ENCODE data around the gene PROP1.
"Not testable (repeated sequence)": the region's sequence is repeated elsewhere in the genome, so short reads cannot be mapped to it uniquely, and the experiment has no call there.

The PROP1 gene

DNA sequence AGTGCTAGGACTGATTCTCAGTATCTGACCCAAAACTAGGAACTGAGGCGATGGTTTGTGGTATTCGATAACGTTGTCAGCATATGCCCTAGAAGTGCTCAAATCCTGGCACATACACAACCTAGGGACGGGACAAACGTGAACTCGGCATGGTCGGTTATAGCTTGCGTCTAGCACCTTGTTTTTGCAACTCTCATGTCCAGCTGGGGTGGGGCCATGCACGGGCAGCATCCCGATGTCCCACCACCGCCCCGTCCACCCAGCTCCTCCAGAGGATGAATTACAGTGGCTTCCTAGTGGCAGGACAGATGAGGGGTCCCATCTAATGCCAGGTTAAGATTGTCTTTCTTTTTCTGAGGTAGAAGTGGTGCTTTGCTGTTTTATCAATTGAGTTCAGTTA lies 31.6 kb downstream of the PROP1 start:
- H3K27me3 ChIP-seq: peaks cover 0 to 8% of the 10 kb centered on the region in 2 donors
- H3K4me1 ChIP-seq: no peaks in the 10 kb centered on the region
- no peak overlapping the region for H3K4me3 ChIP-seq
- H3K27ac ChIP-seq: no peak overlapping the region
- TF ChIP-seq, protein P1, sequence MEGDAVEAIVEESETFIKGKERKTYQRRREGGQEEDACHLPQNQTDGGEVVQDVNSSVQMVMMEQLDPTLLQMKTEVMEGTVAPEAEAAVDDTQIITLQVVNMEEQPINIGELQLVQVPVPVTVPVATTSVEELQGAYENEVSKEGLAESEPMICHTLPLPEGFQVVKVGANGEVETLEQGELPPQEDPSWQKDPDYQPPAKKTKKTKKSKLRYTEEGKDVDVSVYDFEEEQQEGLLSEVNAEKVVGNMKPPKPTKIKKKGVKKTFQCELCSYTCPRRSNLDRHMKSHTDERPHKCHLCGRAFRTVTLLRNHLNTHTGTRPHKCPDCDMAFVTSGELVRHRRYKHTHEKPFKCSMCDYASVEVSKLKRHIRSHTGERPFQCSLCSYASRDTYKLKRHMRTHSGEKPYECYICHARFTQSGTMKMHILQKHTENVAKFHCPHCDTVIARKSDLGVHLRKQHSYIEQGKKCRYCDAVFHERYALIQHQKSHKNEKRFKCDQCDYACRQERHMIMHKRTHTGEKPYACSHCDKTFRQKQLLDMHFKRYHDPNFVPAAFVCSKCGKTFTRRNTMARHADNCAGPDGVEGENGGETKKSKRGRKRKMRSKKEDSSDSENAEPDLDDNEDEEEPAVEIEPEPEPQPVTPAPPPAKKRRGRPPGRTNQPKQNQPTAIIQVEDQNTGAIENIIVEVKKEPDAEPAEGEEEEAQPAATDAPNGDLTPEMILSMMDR (IDR thresholded peaks at IDR 0.05): no peak
- no peaks in the 10 kb centered on the region for H3K9me3 ChIP-seq
- H3K36me3 ChIP-seq: no peaks in the 10 kb centered on the region
- intact Hi-C loops (cut with DNase I; ENCODE audit: low total_unique reads): no loop called here
- DNase-seq: no peak

DNA sequence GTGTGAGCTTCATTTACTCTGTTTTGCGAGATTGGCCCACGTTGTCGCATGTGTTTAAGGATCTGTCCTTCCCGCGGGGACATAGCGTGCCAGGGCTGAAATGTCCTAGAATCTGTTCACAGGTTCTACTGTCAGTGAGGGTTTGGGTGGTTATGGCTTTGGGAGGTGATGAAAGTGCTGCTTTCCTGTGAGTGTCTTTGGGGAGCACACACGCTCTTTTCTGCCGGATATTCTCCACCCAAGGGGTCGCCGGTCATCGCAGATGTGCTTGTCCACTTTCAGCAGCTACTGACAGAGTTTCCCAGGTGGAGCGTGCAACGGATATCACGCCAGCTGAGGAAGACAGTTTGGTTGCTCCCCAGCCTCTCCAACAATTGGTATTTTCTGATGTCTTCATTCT lies 32.1 kb downstream of the PROP1 start:
- intact Hi-C loops (cut with DNase I; ENCODE audit: low total_unique reads): no loop called here
- no peaks in the 10 kb centered on the region for H3K36me3 ChIP-seq
- no peak overlapping the region for H3K4me3 ChIP-seq
- no peak overlapping the region for H3K27ac ChIP-seq
- peaks cover 0 to 8% of the 10 kb centered on the region in 2 donors for H3K27me3 ChIP-seq
- H3K4me1 ChIP-seq: no peaks in the 10 kb centered on the region
- TF ChIP-seq, protein P1 (IDR thresholded peaks at IDR 0.05): no peak
- no peak for DNase-seq
- H3K9me3 ChIP-seq: no peaks in the 10 kb centered on the region

- H3K27me3 ChIP-seq: peaks cover 0 to 5% of the 10 kb centered on the region in 2 donors
- no peaks in the 10 kb centered on the region for H3K4me1 ChIP-seq
- intact Hi-C loops (cut with DNase I; ENCODE audit: low total_unique reads): no loop called here
- DNase-seq: no peak
- no peak overlapping the region for H3K27ac ChIP-seq
- TF ChIP-seq, protein P1 (IDR thresholded peaks at IDR 0.05): no peak
- H3K36me3 ChIP-seq: no peaks in the 10 kb centered on the region
- no peak overlapping the region for H3K4me3 ChIP-seq
- no peaks in the 10 kb centered on the region for H3K9me3 ChIP-seq
These were observed 36.7 kb downstream of the PROP1 start for GRCh38 chr5:177959315-177959714.

- H3K36me3 ChIP-seq: no peaks in the 10 kb centered on the region
- intact Hi-C loops (cut with DNase I; ENCODE audit: low total_unique reads): no loop called here
- no peak overlapping the region for H3K4me3 ChIP-seq
- TF ChIP-seq, protein P1 (IDR thresholded peaks at IDR 0.05): no peak
- no peaks in the 10 kb centered on the region for H3K9me3 ChIP-seq
- H3K4me1 ChIP-seq: no peaks in the 10 kb centered on the region
- DNase-seq: no peak
- no peak overlapping the region for H3K27ac ChIP-seq
- H3K27me3 ChIP-seq: peaks cover 0 to under 1% of the 10 kb centered on the region in 2 donors
These were observed 37.3 kb downstream of the PROP1 start for GRCh38 chr5:177958696-177959095.

DNA sequence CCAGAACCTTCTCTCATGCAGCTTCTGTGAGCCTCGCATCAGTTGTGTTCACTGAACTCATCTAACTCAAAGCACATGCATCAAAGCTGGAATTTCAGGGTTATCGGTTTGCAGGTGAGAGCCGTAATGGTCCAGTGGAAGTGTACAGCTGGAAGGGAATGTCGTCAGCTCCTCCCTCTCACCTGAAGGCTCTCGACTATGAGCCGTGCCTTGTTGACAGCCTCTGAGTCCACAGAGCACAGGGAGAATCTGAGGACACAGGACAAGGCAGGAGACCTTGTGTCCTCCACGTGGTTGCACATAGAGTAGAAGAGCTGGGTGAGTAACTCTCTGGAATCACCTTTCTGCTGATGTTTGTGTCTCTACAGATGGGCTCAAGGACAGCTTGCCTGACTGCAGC lies 38.8 kb downstream of the PROP1 start:
- H3K4me3 ChIP-seq: no peak overlapping the region
- TF ChIP-seq, protein P1 (IDR thresholded peaks at IDR 0.05): no peak
- no peaks in the 10 kb centered on the region for H3K27me3 ChIP-seq
- H3K36me3 ChIP-seq: no peaks in the 10 kb centered on the region
- no peak for DNase-seq
- intact Hi-C loops (cut with DNase I; ENCODE audit: low total_unique reads): no loop called here
- no peaks in the 10 kb centered on the region for H3K9me3 ChIP-seq
- H3K4me1 ChIP-seq: no peaks in the 10 kb centered on the region
- no peak overlapping the region for H3K27ac ChIP-seq

GRCh38 chr5:177953101-177953500 lies 42.9 kb downstream of the PROP1 start:
- H3K27ac ChIP-seq; DNase-seq; H3K27me3 ChIP-seq; H3K9me3 ChIP-seq; intact Hi-C loops (cut with DNase I; ENCODE audit: low total_unique reads); H3K4me1 ChIP-seq; H3K36me3 ChIP-seq; H3K4me3 ChIP-seq: not testable (repeated sequence)

DNA sequence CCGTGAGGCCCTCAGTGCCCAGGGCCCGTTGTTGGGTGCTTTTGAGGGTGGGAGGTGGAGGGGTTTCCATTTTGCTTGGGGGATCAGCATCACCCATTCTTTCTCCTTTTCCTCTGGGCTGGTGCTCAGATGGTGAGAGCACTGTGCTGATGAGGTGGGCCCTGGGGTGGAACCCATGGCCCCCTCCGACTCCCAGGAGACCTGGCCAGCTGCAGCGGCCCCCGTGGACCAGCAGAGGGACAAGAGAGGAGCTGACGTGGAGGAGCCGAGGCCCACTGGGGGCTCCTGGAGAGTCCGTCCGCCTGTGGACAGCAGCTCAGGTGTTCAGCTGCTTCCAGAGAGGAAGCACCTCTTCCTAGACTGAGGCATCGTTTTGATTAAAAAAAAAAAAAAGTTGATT lies 46.4 kb downstream of the PROP1 start:
- H3K9me3 ChIP-seq; H3K36me3 ChIP-seq; H3K27ac ChIP-seq; H3K4me3 ChIP-seq; DNase-seq; H3K27me3 ChIP-seq; intact Hi-C loops (cut with DNase I; ENCODE audit: low total_unique reads); H3K4me1 ChIP-seq: not testable (repeated sequence)

DNA sequence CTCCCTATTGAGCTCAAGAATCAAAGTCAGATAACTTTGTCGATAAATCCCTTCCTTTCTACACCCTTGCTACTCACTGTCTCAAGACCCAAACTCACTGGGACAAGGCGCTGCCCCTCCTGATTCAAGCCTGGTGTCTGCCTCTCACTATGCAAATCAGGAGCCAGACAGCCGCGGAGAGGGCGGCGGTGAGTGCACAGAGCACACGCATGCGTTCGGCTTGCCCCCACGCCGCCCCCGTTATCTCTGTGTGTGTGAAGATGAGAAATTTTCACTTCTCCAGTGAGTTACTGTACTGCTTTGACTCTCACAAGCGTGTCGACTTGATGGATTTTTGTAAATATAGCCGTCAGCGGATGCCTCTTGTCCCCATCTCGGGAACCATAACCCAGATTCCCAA lies 47.0 kb downstream of the PROP1 start:
- H3K36me3 ChIP-seq; H3K27me3 ChIP-seq; H3K4me3 ChIP-seq; H3K9me3 ChIP-seq; H3K4me1 ChIP-seq; H3K27ac ChIP-seq; intact Hi-C loops (cut with DNase I; ENCODE audit: low total_unique reads); DNase-seq: not testable (repeated sequence)

GRCh38 chr5:177947912-177948311 lies 48.1 kb downstream of the PROP1 start:
- DNase-seq: not testable (repeated sequence)

More at GRCh38 chr5:177947912-177948311, 48.1 kb downstream of the PROP1 start:
- H3K27ac ChIP-seq; H3K4me3 ChIP-seq; intact Hi-C loops (cut with DNase I; ENCODE audit: low total_unique reads); H3K27me3 ChIP-seq; H3K9me3 ChIP-seq; H3K36me3 ChIP-seq; H3K4me1 ChIP-seq: not testable (repeated sequence)
